ENCODE results near the gene PLXDC2.

The PLXDC2 gene

GRCh38 chr10:20091698-20092097 lies 275.5 kb downstream of the PLXDC2 start:
- H3K4me3 Mint-ChIP-seq, result no peak overlapping the region

GRCh38 chr10:20093600-20093999 lies 277.4 kb downstream of the PLXDC2 start:
- Mint-ChIP-seq H3K4me3 (no peak overlapping the region), H3K36me3 (ENCODE audit: low read depth) (peaks cover 4% of the 10 kb centered on the region), H3K9me3 (no peaks in the 10 kb centered on the region), H3K27me3 (ENCODE audit: low read depth) (no peaks in the 10 kb centered on the region), H3K27ac (peak overlapping the region in 2 of 3 experiments; percentile 40 to 53), H3K4me1 (peaks cover 32% of the 10 kb centered on the region)
- no peak for TF ChIP-seq CTCF (IDR thresholded peaks at IDR 0.05; ENCODE audit: unreplicated experiment in 3 of 3)

More at GRCh38 chr10:20091698-20092097, 275.5 kb downstream of the PLXDC2 start:
- no peaks in the 10 kb centered on the region for H3K9me3 Mint-ChIP-seq
- H3K4me1 Mint-ChIP-seq, result peaks cover 39% of the 10 kb centered on the region
- H3K27me3 Mint-ChIP-seq (ENCODE audit: low read depth), result no peaks in the 10 kb centered on the region
- no peak for TF ChIP-seq CTCF (IDR thresholded peaks at IDR 0.05; ENCODE audit: unreplicated experiment in 3 of 3)
- peaks cover 8% of the 10 kb centered on the region for H3K36me3 Mint-ChIP-seq (ENCODE audit: low read depth)
- H3K27ac Mint-ChIP-seq, result no peak overlapping the region

GRCh38 chr10:20094226-20094976 lies 278.2 kb downstream of the PLXDC2 start:
- H3K27me3 Mint-ChIP-seq (ENCODE audit: low read depth), result no peaks in the 10 kb centered on the region
- peak overlapping the region; percentile 27 to 53 (median 40) for H3K27ac Mint-ChIP-seq
- no peaks in the 10 kb centered on the region for H3K9me3 Mint-ChIP-seq
- H3K36me3 Mint-ChIP-seq (ENCODE audit: low read depth), result peaks cover 4% of the 10 kb centered on the region
- H3K4me1 Mint-ChIP-seq, result peaks cover 28% of the 10 kb centered on the region
- TF ChIP-seq CTCF (IDR thresholded peaks at IDR 0.05; ENCODE audit: unreplicated experiment in 3 of 3), result no peak
- no peak overlapping the region for H3K4me3 Mint-ChIP-seq

- no peaks in the 10 kb centered on the region for H3K9me3 Mint-ChIP-seq
- no peaks in the 10 kb centered on the region for H3K36me3 Mint-ChIP-seq (ENCODE audit: low read depth)
- H3K27ac Mint-ChIP-seq, result peak overlapping the region; percentile 1 to 30 (median 5)
- no peaks in the 10 kb centered on the region for H3K27me3 Mint-ChIP-seq (ENCODE audit: low read depth)
- H3K4me3 Mint-ChIP-seq, result no peak overlapping the region
- no peak for TF ChIP-seq CTCF (IDR thresholded peaks at IDR 0.05; ENCODE audit: unreplicated experiment in 3 of 3)
- peaks cover 19% of the 10 kb centered on the region for H3K4me1 Mint-ChIP-seq
Measured at GRCh38 chr10:20100171-20100570, 283.9 kb downstream of the PLXDC2 start.

- H3K27me3 Mint-ChIP-seq (ENCODE audit: low read depth), result no peaks in the 10 kb centered on the region
- no peaks in the 10 kb centered on the region for H3K9me3 Mint-ChIP-seq
- peaks cover 1% of the 10 kb centered on the region for H3K4me1 Mint-ChIP-seq
- TF ChIP-seq CTCF (IDR thresholded peaks at IDR 0.05; ENCODE audit: unreplicated experiment in 3 of 3), result no peak
- no peak overlapping the region for H3K27ac Mint-ChIP-seq
- H3K4me3 Mint-ChIP-seq, result no peak overlapping the region
- no peaks in the 10 kb centered on the region for H3K36me3 Mint-ChIP-seq (ENCODE audit: low read depth)
Measured at GRCh38 chr10:20105236-20105635, 289.0 kb downstream of the PLXDC2 start.

- no peak overlapping the region for H3K4me3 Mint-ChIP-seq
- H3K9me3 Mint-ChIP-seq, result no peaks in the 10 kb centered on the region
Measured at GRCh38 chr10:20105931-20106330, 289.7 kb downstream of the PLXDC2 start.

More at GRCh38 chr10:20105931-20106330, 289.7 kb downstream of the PLXDC2 start:
- H3K27ac Mint-ChIP-seq, result no peak overlapping the region
- H3K27me3 Mint-ChIP-seq (ENCODE audit: low read depth), result no peaks in the 10 kb centered on the region
- H3K36me3 Mint-ChIP-seq (ENCODE audit: low read depth), result no peaks in the 10 kb centered on the region
- TF ChIP-seq CTCF (IDR thresholded peaks at IDR 0.05; ENCODE audit: unreplicated experiment in 3 of 3), result no peak
- no peaks in the 10 kb centered on the region for H3K4me1 Mint-ChIP-seq
